HepG2 (cell line): Measurements from ENCODE around the gene MAB21L4. TPM values are rescaled to one million over a fixed set of nuclear protein-coding genes. Genes with fewer than 3 reads are reported as not detected.
A peak's percentile ranks its signal among the peaks of the same experiment; 100 is the strongest.

ENCODE experiments used
- FOXA3 ChIP-seq: IDR thresholded peaks from 2 replicates; pipeline ENCODE4 v1.6.1; 2016; ENCODE audit warnings: missing genetic modification reagents, missing compliant biosample characterization
- FOXC1 ChIP-seq: sonication (generic); formaldehyde crosslinking; IDR thresholded peaks from 2 replicates; pipeline ENCODE4 v1.8.0; 2022; ENCODE audit warnings: mild to moderate bottlenecking, missing genetic modification reagents, borderline replicate concordance
- FUBP1 ChIP-seq: sonication (generic); formaldehyde crosslinking; IDR thresholded peaks from 2 replicates; pipeline ENCODE4 v1.5.1; 2020; ENCODE audit warnings: missing genetic modification reagents, mild to moderate bottlenecking, borderline replicate concordance
- HMG20B ChIP-seq: conservative IDR thresholded peaks from 2 replicates; pipeline ENCODE4 v1.6.1; 2016; ENCODE audit warnings: missing genetic modification reagents, missing compliant biosample characterization
- MED8 ChIP-seq: sonication (generic); formaldehyde crosslinking; IDR thresholded peaks from 2 replicates; pipeline ENCODE4 v1.8.1; 2023; ENCODE audit warnings: mild to moderate bottlenecking, missing genetic modification reagents; ENCODE audit not compliant: insufficient replicate concordance
- NFKBIZ ChIP-seq: IDR thresholded peaks from 2 replicates; pipeline ENCODE4 v1.6.1; 2018; ENCODE audit warnings: missing genetic modification reagents, missing compliant biosample characterization
- POLR2A ChIP-seq, 2 experiments: IDR thresholded peaks; 2 replicates each; pipeline ENCODE4 v1.6.1; 2011; ENCODE audit warnings: low read depth in 2 of 2, low read length in 2 of 2, mild to moderate bottlenecking in 1 of 2, moderate library complexity in 1 of 2; ENCODE audit not compliant: insufficient read depth in 1 of 2
- REPIN1 ChIP-seq: sonication (generic); formaldehyde crosslinking; IDR thresholded peaks from 2 replicates; pipeline ENCODE4 v1.8.0; 2022; ENCODE audit warnings: missing genetic modification reagents, low read depth, mild to moderate bottlenecking, borderline replicate concordance
- SMARCC2 ChIP-seq: fragments of 450-650 bp; IDR thresholded peaks from 2 replicates; pipeline ENCODE4 v1.6.1; 2017; ENCODE audit warnings: antibody characterized with exemption, mild to moderate bottlenecking
- THYN1 ChIP-seq: sonication (generic); formaldehyde crosslinking; IDR thresholded peaks from 2 replicates; pipeline ENCODE4 v1.8.1; 2023; ENCODE audit warnings: low read depth, mild to moderate bottlenecking, moderate library complexity, missing genetic modification reagents, borderline replicate concordance
- UBTF ChIP-seq: sonication (generic); formaldehyde crosslinking; IDR thresholded peaks from 2 replicates; pipeline ENCODE4 v1.4.0; 2020; ENCODE audit warnings: mild to moderate bottlenecking, missing genetic modification reagents
- ZNF350 ChIP-seq: sonication (generic); formaldehyde crosslinking; IDR thresholded peaks from 2 replicates; pipeline ENCODE4 v1.4.0; 2020; ENCODE audit warnings: mild to moderate bottlenecking, low read depth, missing genetic modification reagents, borderline replicate concordance
- ZNF44 ChIP-seq: sonication (generic); formaldehyde crosslinking; IDR thresholded peaks from 2 replicates; pipeline ENCODE4 v1.5.1; 2020; ENCODE audit warnings: mild to moderate bottlenecking, missing genetic modification reagents
- ZNF556 ChIP-seq: sonication (generic); formaldehyde crosslinking; IDR thresholded peaks from 2 replicates; pipeline ENCODE4 v1.4.0; 2020; ENCODE audit warnings: mild to moderate bottlenecking, missing genetic modification reagents, borderline replicate concordance
- ZNF605 ChIP-seq: sonication (generic); formaldehyde crosslinking; IDR thresholded peaks from 2 replicates; pipeline ENCODE4 v1.8.0; 2022; ENCODE audit warnings: mild to moderate bottlenecking, missing genetic modification reagents
- ZNF674 ChIP-seq: sonication (generic); formaldehyde crosslinking; IDR thresholded peaks from 2 replicates; pipeline ENCODE4 v1.5.0; 2020; ENCODE audit warnings: low read depth, mild to moderate bottlenecking, missing genetic modification reagents
- ZNF720 ChIP-seq: sonication (generic); formaldehyde crosslinking; IDR thresholded peaks from 2 replicates; pipeline ENCODE4 v1.4.0; 2020; ENCODE audit warnings: missing genetic modification reagents
- ZNF770 ChIP-seq: sonication (generic); formaldehyde crosslinking; IDR thresholded peaks from 2 replicates; pipeline ENCODE4 v1.5.0; 2020; ENCODE audit warnings: mild to moderate bottlenecking, missing genetic modification reagents
- polyA plus RNA-seq, 8 experiments: library from polyadenylated mRNA; depleted of rRNA in 3 of 8; stranded (reverse) in 7 of 8; unstranded in 1 of 8; fragments of >200 nt; fragmentation: Illumina TruSeq in 4 of 8; extraction: Trizol in 4 of 8; gene quantifications; 2 replicates each; pipeline versions ENCODE4 v1.2.1 to v1.2.3, GENCODE V29; 2011 to 2016; ENCODE audit warnings: low read depth in 4 of 8, missing spikeins in 1 of 8, mixed read lengths in 1 of 8; ENCODE audit not compliant: insufficient read depth in 1 of 8
- total RNA-seq, 5 experiments: library from RNA; depleted of rRNA; stranded (reverse); fragments of >200 nt; fragmentation: Illumina TruSeq; extraction: Trizol; gene quantifications; 2 replicates each; pipeline ENCODE4 v1.2.3, GENCODE V29; 2016; ENCODE audit warnings: low read depth in 1 of 5
- TF ChIP-seq, protein P1 (sequence below): sonication (generic); formaldehyde crosslinking; IDR thresholded peaks from 2 replicates; pipeline ENCODE4 v1.4.0; 2020; ENCODE audit warnings: mild to moderate bottlenecking, missing genetic modification reagents

The MAB21L4 gene
- total and polyA plus RNA-seq, 2 of the 13 experiments (the other 11 are each of a cell fraction or from before 2014, with no cell fraction given): 3.0 to 14.0 TPM

DNA sequence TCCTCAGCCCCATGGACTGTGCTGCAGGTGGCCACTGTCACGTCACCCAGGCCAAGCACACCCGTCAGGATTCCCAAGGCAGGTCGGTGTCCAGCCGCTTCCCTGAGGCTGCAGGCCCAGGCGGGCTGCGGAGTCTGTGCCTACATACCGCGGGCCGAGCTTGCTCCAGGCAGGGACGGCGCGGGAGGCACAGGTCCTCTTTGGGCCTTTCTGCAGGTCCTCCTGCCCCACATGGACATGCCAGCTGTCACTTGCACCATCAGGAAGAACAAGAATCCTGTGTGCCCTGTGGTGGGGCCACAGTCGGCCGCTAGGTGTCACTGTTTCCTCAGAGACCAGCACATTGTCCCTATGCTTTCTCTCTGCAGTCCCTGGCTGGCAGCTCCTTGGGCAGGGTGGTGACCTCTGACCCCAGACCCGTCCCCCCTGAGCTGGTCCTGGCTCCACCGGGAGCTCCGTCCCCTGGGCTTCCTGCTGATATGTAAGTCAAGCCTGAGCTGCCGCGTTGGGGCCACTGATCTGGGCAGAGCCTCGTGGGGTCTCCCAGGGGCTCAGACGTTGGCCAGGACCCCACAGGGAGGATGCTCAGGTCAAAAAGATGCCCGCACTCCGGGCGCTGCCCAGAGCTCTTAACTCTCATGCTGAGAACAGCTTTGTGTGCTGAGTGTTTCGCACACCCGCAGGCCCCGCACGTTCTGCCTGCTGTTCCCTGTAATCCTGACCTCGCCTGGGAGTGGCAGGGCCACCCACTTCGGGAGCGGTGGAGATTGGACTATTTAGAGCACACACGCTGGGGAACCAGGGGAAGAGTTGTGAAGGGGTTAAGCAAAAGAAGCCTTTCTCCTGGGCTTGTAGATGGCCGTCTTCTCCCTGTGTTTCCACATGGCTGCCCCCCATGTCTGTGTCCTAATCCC is 44.6 kb downstream of the MAB21L4 start (continued):
- TF ChIP-seq UBTF (CRISPR knock-in tag) (no peak), FOXA3 (CRISPR knock-in tag) (no peak), FOXC1 (peak; percentile 76), ZNF674 (CRISPR knock-in tag) (no peak), NFKBIZ (CRISPR knock-in tag) (0 out of 2 replicates have a peak, but pooled peaks have one; percentile 56), ZNF605 (peak; percentile 69), THYN1 (no peak), REPIN1 (CRISPR knock-in tag) (no peak), ZNF350 (CRISPR knock-in tag) (peak; percentile 90), MED8 (CRISPR knock-in tag) (no peak), SMARCC2 (no peak), ZNF44 (no peak), HMG20B (CRISPR knock-in tag) (no peak), FUBP1 (CRISPR knock-in tag) (no peak), POLR2A (IDR thresholded peaks at IDR 0.05; ENCODE audit: insufficient read depth in 1 of 2, low read depth in 2 of 2, low read length in 2 of 2) (no peak), ZNF770 (CRISPR knock-in tag) (no peak), ZNF556 (CRISPR knock-in tag) (no peak), ZNF720 (CRISPR knock-in tag) (no peak)
- TF ChIP-seq, protein P1, sequence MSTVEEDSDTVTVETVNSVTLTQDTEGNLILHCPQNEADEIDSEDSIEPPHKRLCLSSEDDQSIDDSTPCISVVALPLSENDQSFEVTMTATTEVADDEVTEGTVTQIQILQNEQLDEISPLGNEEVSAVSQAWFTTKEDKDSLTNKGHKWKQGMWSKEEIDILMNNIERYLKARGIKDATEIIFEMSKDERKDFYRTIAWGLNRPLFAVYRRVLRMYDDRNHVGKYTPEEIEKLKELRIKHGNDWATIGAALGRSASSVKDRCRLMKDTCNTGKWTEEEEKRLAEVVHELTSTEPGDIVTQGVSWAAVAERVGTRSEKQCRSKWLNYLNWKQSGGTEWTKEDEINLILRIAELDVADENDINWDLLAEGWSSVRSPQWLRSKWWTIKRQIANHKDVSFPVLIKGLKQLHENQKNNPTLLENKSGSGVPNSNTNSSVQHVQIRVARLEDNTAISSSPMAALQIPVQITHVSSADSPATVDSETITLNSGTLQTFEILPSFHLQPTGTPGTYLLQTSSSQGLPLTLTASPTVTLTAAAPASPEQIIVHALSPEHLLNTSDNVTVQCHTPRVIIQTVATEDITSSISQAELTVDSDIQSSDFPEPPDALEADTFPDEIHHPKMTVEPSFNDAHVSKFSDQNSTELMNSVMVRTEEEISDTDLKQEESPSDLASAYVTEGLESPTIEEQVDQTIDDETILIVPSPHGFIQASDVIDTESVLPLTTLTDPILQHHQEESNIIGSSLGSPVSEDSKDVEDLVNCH (CRISPR knock-in tag): no peak
